HFFc6 (cell line): ENCODE measurements around the gene NHLRC4. TPM values are rescaled to one million over a fixed set of nuclear protein-coding genes. Genes with fewer than 3 reads are reported as not detected.

Experiments used
- DNase-seq: peaks from one replicate; pipeline ENCODE4 v3.0.0-alpha.2; 2018
- H3K27ac Mint-ChIP-seq: 2 replicates; pipeline ENCODE4 v1.8.0; 2020; ENCODE audit warnings: mild to moderate bottlenecking, mixed read lengths
- H3K27me3 Mint-ChIP-seq: 2 replicates; pipeline ENCODE4 v1.8.0; 2021; ENCODE audit warnings: mild to moderate bottlenecking, moderate library complexity, mixed read lengths; ENCODE audit not compliant: insufficient read depth
- H3K36me3 Mint-ChIP-seq: 2 replicates; pipeline ENCODE4 v1.8.0; 2021; ENCODE audit warnings: low read depth, mixed read lengths
- H3K4me1 Mint-ChIP-seq: 2 replicates; pipeline ENCODE4 v1.8.0; 2020; ENCODE audit warnings: low read depth, mixed read lengths
- H3K4me3 Mint-ChIP-seq: 2 replicates; pipeline ENCODE4 v1.8.0; 2020; ENCODE audit warnings: mild to moderate bottlenecking, moderate library complexity, mixed read lengths
- H3K9me3 Mint-ChIP-seq: 2 replicates; pipeline ENCODE4 v1.8.0; 2020; ENCODE audit warnings: mild to moderate bottlenecking, mixed read lengths
- CTCF ChIP-seq: fragments of 200-600 bp; sonication (generic); IDR thresholded peaks from 2 replicates; pipeline ENCODE4 v1.5.0; 2021; ENCODE audit warnings: antibody characterized with exemption, mild to moderate bottlenecking
- total RNA-seq, 6 experiments: library from RNA; stranded (reverse); fragmentation: NEBNext Ultra II Directional; extraction: Animal tissue kit (Norgen Biotek cat#: 25700); gene quantifications; 2 replicates in 1 of 6; 3 replicates in 5 of 6; pipeline ENCODE4 v1.2.3, GENCODE V29; 2021

Gene NHLRC4
- total RNA-seq, 6 experiments from 2014 or later: 0.24 to 0.58 (median 0.28) TPM; not detected in 1

- H3K27me3 Mint-ChIP-seq: no peaks in the 10 kb centered on the region; the same call in 1 of the 2 replicates
- no peaks in the 10 kb centered on the region for H3K9me3 Mint-ChIP-seq
- TF ChIP-seq CTCF: no peak
- DNase-seq: no peak
- no peaks in the 10 kb centered on the region for H3K4me1 Mint-ChIP-seq
- H3K4me3 Mint-ChIP-seq: no peak overlapping the region
- no peak overlapping the region for H3K27ac Mint-ChIP-seq
- H3K36me3 Mint-ChIP-seq: peaks cover 9% of the 10 kb centered on the region
Measured at GRCh38 chr16:598823-599739, 32.3 kb downstream of the NHLRC4 start.

GRCh38 chr16:600781-601180 is 34.0 kb downstream of the NHLRC4 start:
- H3K4me3 Mint-ChIP-seq: no peak overlapping the region

GRCh38 chr16:603933-604332 is 37.1 kb downstream of the NHLRC4 start:
- peaks cover 16% of the 10 kb centered on the region for H3K9me3 Mint-ChIP-seq
- TF ChIP-seq CTCF: no peak
- no peaks in the 10 kb centered on the region for H3K4me1 Mint-ChIP-seq
- DNase-seq: no peak
- peaks cover 3% of the 10 kb centered on the region for H3K27me3 Mint-ChIP-seq
- peaks cover 7% of the 10 kb centered on the region for H3K36me3 Mint-ChIP-seq
- H3K4me3 Mint-ChIP-seq: no peak overlapping the region
- no peak overlapping the region for H3K27ac Mint-ChIP-seq

More at GRCh38 chr16:600781-601180, 34.0 kb downstream of the NHLRC4 start:
- H3K27ac Mint-ChIP-seq: no peak overlapping the region
- H3K9me3 Mint-ChIP-seq: peaks cover 16% of the 10 kb centered on the region
- no peaks in the 10 kb centered on the region; the same call in 1 of the 2 replicates for H3K27me3 Mint-ChIP-seq
- peak; percentile 34; the same call in 1 of the 2 replicates for TF ChIP-seq CTCF
- DNase-seq: no peak
- H3K36me3 Mint-ChIP-seq: peaks cover 16% of the 10 kb centered on the region
- H3K4me1 Mint-ChIP-seq: no peaks in the 10 kb centered on the region

- no peak for TF ChIP-seq CTCF
- Mint-ChIP-seq H3K4me1 (no peaks in the 10 kb centered on the region), H3K27ac (no peak overlapping the region), H3K4me3 (no peak overlapping the region), H3K27me3 (peaks cover 6% of the 10 kb centered on the region), H3K36me3 (peaks cover 13% of the 10 kb centered on the region), H3K9me3 (peaks cover 26% of the 10 kb centered on the region)
- no peak for DNase-seq
Measured at GRCh38 chr16:606656-607307, 40.0 kb downstream of the NHLRC4 start.

GRCh38 chr16:608019-608418 is 41.2 kb downstream of the NHLRC4 start:
- DNase-seq: no peak
- peaks cover 26% of the 10 kb centered on the region for H3K9me3 Mint-ChIP-seq
- no peak overlapping the region for H3K4me3 Mint-ChIP-seq
- no peak overlapping the region for H3K27ac Mint-ChIP-seq
- no peaks in the 10 kb centered on the region for H3K4me1 Mint-ChIP-seq
- no peak for TF ChIP-seq CTCF
- H3K36me3 Mint-ChIP-seq: peaks cover 13% of the 10 kb centered on the region
- peaks cover 6% of the 10 kb centered on the region for H3K27me3 Mint-ChIP-seq
